Stimulated activated naive CD4-positive, alpha-beta T cell (primary cell): ENCODE measurements around the gene MAP3K14.
A peak's percentile ranks its signal among the peaks of the same experiment; 100 is the strongest.

Source experiments
- DNase-seq, 6 experiments: peaks; one replicate each; lab custom pipeline; 2025; lab: John Stamatoyannopoulos, UW

Gene MAP3K14

DNA sequence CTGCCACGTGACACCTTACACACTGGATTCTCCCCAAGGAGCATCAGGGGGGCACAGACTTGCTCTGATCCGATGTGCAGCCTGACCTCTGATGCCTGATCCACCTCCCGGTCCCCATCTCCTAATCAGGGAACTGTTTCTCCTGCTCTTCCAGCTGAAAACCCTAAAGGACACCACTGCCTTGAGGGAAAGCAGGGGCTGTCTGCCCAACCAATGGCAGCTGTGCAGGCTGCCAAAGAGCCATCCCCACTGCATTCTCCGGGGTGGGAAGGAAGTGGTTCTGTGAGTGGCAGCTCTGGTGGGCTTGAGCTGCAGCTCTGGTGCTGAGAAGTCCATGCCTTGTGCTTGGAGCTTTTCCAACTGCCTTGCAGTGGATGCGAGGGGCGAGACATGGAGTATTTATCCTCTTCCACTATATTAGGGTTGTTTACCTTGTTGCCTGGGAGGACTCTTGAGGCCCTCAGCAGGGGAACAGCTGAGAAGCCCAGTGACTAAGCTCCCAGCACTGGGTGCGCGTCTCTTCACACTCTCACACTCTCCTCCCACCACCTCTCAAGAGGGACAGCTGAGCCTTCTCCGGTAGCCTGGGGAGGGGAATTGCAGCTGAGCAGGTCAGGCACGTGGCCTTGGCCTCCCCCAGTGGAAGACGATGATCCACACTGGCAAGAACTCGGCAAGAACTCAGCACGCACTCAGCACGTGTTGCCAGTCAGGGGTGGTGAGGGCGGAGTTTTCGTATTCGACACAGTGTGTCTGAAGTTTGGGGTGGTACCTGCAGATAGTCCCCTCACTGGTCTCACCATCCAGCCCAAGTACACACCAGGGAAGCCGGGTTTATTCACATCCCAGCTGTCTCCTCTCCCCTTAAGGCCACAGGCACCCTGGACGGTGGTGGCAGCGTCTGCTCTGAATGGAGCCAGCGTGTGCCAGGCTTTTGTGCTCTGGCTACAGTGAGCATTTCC lies 33.9 kb downstream of the MAP3K14 start:
- no peak for DNase-seq

DNA sequence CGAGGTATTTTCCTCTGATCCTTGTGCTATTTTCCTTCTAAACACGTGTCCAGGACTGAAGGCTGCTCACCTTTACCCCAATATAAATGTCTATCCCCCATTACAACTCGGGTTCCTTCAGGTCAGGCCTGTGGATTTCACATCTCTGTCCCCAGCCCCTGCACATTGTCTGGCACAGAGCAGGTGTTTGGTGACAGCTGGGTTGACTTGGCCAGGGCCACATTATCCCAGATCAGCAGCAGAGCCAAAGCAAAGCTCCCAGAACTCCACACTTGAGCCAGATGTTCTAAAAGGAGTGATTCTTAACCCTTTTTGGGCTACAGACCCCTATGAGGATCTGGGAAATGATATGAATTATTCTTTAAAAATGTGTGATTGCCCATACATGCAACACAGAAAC lies 36.9 kb downstream of the MAP3K14 start:
- DNase-seq, result no peak

GRCh38 chr17:45277992-45278391 lies 38.8 kb downstream of the MAP3K14 start:
- DNase-seq, result no peak

GRCh38 chr17:45277216-45277849 lies 39.5 kb downstream of the MAP3K14 start:
- DNase-seq, result peak; percentile 71 to 88 (median 84)

DNA sequence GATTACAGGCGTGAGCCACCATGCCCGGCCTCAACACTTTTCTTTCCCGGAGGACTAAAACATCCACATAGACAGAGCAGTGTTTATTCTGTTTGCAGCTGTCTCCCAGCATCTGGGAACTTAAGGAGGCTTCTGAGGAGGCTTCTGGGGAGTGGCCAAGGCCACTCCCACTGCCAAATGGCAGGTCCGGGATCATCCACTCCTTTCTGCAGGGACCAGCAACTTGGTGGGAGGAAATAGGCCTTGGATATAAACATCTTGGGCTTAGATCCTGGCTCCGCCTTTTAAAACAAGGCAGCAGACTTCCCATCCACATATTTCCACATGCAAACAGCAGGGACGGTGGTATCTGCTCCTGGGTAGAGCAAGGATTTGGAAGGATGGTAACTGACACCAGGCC lies 40.8 kb downstream of the MAP3K14 start:
- DNase-seq, result no peak

DNA sequence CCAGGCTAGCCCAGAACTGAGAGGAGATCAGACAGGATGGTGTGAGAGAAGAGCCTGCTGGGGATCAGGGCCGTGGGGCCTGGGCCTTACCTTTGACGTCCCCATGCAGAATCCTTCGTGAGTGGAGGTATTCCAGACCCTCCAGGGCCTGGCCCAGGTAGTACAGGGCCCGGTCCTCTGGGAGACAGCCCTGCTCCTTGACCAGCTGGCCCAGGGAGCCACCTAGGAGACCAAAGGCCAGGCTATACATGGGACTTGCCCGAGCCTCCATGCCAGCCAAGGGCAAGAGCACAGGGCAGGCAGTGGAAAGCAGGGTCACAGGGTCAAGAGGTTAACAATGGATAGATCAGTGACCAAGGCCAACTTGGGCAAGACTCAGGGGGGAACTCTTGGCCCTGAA lies 42.8 kb downstream of the MAP3K14 start:
- DNase-seq, result no peak

GRCh38 chr17:45273551-45273957 lies 43.3 kb downstream of the MAP3K14 start:
- no peak for DNase-seq

GRCh38 chr17:45271603-45272002 lies 45.2 kb downstream of the MAP3K14 start:
- no peak for DNase-seq

DNA sequence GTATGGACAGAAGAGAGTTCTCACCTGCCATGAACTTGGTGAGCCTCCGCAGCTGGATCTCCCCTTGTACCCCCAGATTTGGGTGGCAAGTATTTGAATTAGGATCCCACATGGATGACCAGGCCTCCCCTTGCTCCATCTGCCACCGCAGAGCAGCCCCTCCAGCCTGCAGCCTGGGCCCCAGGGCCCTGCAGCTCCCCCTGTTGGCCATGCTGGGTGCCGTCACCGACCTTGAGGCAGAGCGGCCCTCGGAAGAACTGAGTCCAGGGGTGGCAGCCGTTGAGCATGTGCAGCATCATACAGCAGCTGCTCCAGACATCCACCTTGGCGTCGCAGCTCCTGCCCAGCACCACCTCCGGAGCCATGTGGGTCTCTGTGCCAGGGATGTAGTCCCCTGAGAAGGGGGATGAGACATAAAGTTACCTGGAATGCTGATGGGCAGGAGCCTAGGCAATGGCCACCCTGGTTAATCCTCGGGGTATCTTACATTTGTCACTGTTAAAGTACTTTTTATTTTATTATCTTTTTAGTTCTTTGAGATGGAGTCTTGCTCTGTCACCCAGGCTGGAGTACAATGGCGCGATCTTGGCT lies 45.9 kb downstream of the MAP3K14 start:
- peak in 5 of 6 experiments; percentile 41 to 70 (median 50) for DNase-seq

GRCh38 chr17:45269912-45270311 lies 46.9 kb downstream of the MAP3K14 start:
- DNase-seq, result no peak

GRCh38 chr17:45267436-45268055 lies 49.3 kb downstream of the MAP3K14 start:
- DNase-seq, result no peak

- no peak for DNase-seq
Measured at GRCh38 chr17:45266372-45266926, 50.4 kb downstream of the MAP3K14 start.

DNA sequence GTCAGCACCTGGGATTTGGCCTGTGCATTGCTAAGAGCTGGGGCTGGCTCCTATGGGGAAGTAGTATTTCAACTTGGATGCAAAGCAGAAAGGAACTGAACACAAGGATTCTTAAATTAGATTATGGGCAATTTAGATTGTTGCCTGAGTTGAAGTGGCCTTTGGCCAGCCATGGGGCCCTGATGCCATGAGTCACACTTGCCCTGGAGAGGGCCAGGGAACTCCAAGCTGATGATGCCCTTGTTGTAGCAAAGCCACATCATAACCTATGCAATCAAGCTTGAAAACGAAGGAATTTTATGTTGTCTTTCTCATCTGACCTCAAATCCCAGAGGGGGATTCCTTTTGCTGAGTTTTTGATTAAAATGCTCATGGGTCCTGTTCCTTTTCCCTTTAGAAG lies 51.0 kb downstream of the MAP3K14 start:
- no peak for DNase-seq

GRCh38 chr17:45264988-45265387 lies 51.8 kb downstream of the MAP3K14 start:
- DNase-seq, result no peak

DNA sequence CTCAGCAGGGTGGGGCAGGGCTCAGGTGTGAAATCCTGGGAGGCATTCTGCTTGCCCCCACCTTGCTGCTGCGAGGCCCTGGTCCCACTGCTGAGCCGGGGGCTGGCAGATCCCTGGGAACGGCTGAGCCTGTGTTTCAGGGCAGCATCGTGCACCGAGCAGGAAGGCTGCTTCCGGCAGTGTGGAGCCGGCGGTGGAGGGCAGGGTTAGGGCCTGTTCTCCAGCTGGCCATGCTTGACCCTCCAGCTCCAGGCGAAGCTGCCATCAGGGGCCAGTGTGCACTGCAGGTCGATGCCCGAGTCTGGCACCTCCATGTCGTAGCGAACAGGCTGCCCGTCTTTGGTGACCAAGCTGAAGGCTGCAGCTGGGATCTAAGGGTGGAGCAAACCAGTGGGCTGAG lies 52.4 kb downstream of the MAP3K14 start:
- DNase-seq, result no peak

DNA sequence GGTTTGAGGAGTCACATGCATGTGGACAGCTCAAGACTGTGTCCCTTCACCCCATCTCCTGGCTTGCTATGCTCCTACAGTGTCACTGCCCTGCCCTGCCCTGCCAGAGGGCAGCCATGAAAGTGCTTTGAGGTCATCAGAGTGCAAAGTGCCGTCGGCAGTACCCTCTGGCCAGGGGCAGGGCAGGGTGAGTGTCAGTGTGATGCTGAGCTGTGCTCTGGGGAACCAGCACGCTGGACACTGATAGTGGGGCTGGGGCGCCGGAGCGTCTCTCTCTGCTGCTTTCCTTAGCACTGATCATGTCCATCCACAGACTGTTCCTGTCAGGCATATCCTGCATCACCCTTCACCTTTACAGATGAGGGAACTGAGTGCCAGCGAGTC lies 53.4 kb downstream of the MAP3K14 start:
- DNase-seq, result no peak

DNA sequence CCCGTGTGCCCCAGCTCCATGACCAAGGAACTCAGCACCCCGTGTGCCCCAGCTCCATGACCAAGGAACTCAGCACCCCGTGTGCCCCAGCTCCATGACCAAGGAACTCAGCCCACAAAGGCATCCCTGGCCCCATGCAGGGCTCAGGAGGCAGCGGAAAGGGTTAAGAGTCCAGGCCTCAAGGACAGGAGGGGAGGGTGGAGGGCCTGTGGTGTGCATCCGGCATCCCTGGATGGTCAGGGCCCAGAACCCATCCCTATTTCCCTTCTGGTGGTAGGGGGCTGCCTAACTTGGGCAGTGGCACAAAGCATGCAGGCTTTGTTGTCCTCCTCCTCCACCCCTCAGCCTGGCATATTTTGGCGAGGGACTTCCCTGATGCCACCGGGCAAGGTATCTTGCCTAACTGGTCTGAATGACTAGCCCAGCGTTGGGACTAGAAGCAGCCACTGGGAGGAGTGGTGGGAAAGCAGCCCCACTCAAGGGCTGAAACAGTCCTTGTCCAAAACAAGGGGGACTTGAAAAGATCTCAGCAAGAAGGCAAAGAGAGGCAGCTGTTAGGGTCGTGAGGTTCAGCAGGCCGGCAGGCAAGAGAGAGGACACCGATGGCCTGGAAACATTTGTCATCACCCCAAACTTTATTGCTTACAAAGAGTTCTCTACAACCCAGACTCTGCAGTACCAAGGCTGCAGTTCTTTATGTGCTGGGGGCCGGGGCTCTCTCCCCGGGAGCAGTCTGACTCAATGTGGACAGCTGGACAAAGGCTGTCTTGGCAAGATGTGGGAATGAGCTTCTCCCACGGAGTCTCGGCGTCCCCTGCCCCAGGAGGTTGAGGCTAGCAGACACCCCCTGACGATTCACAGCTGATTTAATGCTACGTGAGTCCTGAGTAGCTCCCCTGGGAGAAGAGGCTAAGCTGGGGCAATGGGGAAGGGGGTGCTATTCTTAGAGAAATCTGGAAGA lies 54.0 kb downstream of the MAP3K14 start:
- no peak for DNase-seq

DNA sequence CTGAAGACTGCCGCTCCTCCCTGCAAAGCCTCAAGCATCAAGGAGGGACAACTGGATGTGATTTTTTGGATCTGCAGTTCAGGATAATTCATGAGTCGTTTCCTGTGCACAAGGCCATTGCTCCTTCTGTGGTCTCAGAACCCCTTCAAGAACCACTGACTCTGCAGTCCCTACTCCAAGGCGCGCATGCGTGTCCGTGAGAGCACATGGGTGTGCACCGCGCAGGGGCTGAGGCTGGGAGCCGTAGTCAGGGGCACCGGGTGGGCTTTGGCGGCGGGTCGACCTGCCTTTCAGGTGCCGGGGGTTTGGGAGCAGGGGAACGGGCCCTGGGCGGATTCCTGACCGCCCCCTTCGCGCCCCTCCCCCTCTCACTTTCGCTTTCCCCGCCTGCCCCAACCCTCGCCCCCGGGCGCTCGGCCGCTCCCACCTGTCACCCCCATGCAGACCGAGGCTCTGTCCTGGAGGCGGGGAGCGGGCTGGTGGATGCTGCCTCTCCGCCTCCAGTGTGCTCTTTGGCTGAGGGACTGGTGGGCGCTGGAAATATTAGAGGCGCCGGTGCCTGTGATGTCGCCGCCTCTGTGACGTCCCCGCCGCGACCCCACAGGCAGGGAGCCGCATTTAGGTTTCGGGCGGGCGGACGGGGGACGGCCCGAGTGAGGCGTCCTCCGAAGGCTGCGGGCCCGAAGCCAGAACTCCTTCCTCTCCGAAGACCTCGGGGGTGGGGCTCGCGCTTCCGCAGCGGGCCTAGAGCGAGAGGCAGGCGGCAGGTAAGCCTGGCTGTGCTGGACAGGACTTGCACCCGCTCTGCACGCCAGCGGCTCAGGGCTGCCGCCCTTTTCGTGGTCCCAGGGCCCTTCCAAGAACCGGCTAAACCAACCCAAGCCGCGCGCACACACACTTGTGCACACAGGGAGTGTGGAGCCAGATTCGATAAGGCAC lies 55.0 kb downstream of the MAP3K14 start, which contains the start of gene SPATA32:
SPATA32 (minus strand) TSS at position 518 of the 939 bp plus-strand sequence; CDS start at position 440, 78 bp downstream.
- peak; percentile 40 to 66 (median 61) for DNase-seq

DNA sequence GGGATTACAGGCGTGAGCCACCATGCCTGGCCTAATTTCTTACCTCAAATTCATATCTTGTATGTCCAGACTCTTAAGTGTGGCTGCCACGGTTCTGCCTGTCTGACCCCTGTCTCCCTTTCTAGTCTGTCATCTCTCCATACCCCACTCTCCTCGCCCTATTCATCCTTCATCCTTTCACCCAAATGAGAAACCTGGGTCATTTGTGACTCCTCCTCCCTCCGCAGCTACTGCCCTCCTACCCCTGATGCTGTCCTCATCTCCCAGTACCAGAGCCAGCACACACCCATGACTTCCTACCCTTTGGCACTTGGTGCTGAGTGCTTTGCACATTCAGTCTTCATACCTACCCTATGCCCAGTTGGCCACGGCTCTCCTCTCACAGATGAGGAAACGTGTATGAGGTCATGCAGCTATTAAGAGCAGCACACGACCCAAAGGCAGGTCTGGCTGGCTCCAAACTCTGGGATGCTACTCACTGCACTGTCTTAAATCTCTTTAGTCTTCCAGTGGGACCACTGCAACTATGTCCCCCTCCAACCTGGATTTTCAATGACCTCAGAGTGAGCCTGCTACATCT lies 56.5 kb downstream of the MAP3K14 start:
- no peak for DNase-seq
